Small intestine (tissue), 4 donors: ENCODE data around the gene PDHX. TPM values are rescaled to one million over a fixed set of nuclear protein-coding genes. Genes with fewer than 3 reads are reported as not detected.

ENCODE experiments used
- polyA plus RNA-seq, 4 donors: library from polyadenylated mRNA; stranded (reverse) in 3 of 4; unstranded in 1 of 4; fragments of 200-250 nt in 3 of 4; fragments of 120-200 nt in 1 of 4; gene quantifications; one replicate each; pipeline versions ENCODE4 v1.2.1 to v1.2.3, GENCODE V29; 2013
- donor health status: healthy with polysubstance abuse.
- donor health status: Bipolar disorder and iron deficiency.
- donor health status: healthy.

The PDHX gene
- polyA plus RNA-seq, 4 donors, result 15.7 to 29.0 (median 26.1) TPM

Other genes with a start within 250 kb of the PDHX start
- gene APIP, start 239 bp upstream of the PDHX start, polyA plus RNA-seq, result 10 to 100 TPM; 23.6 to 36.2 (median 30.0) TPM
- gene CD44, start 222.6 kb downstream of the PDHX start, polyA plus RNA-seq, result 10 to 100 TPM in 3 of 4 donors, 1 to 10 TPM in 1; 5.4 to 89.6 (median 19.6) TPM